HG03103 (cell line): ENCODE results near the gene NAA25.
A peak's percentile ranks its signal among the peaks of the same experiment; 100 is the strongest.
"Not testable (repeated sequence)": the region's sequence is repeated elsewhere in the genome, so short reads cannot be mapped to it uniquely, and the experiment has no call there.

Source experiments
- ATAC-seq: cut with Tn5 transposase; IDR thresholded peaks from one replicate; pipeline ENCODE4 v1.9.1; 2021; ENCODE audit warnings: low read depth; ENCODE audit not compliant: unreplicated experiment

Gene NAA25

GRCh38 chr12:112117685-112118084 lies 9.1 kb upstream of the NAA25 start:
- no peak for ATAC-seq

- no peak for ATAC-seq
Observed at GRCh38 chr12:112116232-112117060, 7.9 kb upstream of the NAA25 start.

- ATAC-seq, result no peak
Observed at GRCh38 chr12:112115259-112116045, 6.9 kb upstream of the NAA25 start.

GRCh38 chr12:112112409-112113133 lies 4.0 kb upstream of the NAA25 start:
- no peak for ATAC-seq

GRCh38 chr12:112111931-112112330 lies 3.3 kb upstream of the NAA25 start:
- no peak for ATAC-seq

GRCh38 chr12:112110787-112111662 lies 2.4 kb upstream of the NAA25 start:
- ATAC-seq, result not testable (repeated sequence)

GRCh38 chr12:112107306-112108201 lies 1.0 kb downstream of the NAA25 start:
- no peak for ATAC-seq

GRCh38 chr12:112105891-112106290 lies 2.7 kb downstream of the NAA25 start:
- no peak for ATAC-seq

- ATAC-seq, result no peak
Observed at GRCh38 chr12:112103758-112104503, 4.7 kb downstream of the NAA25 start.

GRCh38 chr12:112102746-112103145 lies 5.8 kb downstream of the NAA25 start:
- ATAC-seq, result not testable (repeated sequence)

GRCh38 chr12:112102127-112102526 lies 6.5 kb downstream of the NAA25 start:
- ATAC-seq, result no peak

- not testable (repeated sequence) for ATAC-seq
Observed at GRCh38 chr12:112100500-112100899, 8.1 kb downstream of the NAA25 start.

GRCh38 chr12:112097641-112098040 lies 10.9 kb downstream of the NAA25 start:
- ATAC-seq, result no peak

- ATAC-seq, result no peak
Observed at GRCh38 chr12:112096667-112097066, 11.9 kb downstream of the NAA25 start.

GRCh38 chr12:112096070-112096469 lies 12.5 kb downstream of the NAA25 start:
- peak; percentile 75 for ATAC-seq

GRCh38 chr12:112091563-112091962 lies 17.0 kb downstream of the NAA25 start:
- ATAC-seq, result no peak

- no peak for ATAC-seq
Observed at GRCh38 chr12:112087851-112088250, 20.7 kb downstream of the NAA25 start.

GRCh38 chr12:112087055-112087850 lies 21.3 kb downstream of the NAA25 start:
- ATAC-seq, result no peak
